GM19035 (cell line): Measurements from ENCODE around the gene BCOR.

Experiments used
- ATAC-seq: cut with Tn5 transposase; IDR thresholded peaks from one replicate; pipeline ENCODE4 v1.9.1; 2021; ENCODE audit not compliant: unreplicated experiment

Gene BCOR

GRCh38 chrX:40086569-40087335 is 11.0 kb downstream of the BCOR start:
- no peak for ATAC-seq

DNA sequence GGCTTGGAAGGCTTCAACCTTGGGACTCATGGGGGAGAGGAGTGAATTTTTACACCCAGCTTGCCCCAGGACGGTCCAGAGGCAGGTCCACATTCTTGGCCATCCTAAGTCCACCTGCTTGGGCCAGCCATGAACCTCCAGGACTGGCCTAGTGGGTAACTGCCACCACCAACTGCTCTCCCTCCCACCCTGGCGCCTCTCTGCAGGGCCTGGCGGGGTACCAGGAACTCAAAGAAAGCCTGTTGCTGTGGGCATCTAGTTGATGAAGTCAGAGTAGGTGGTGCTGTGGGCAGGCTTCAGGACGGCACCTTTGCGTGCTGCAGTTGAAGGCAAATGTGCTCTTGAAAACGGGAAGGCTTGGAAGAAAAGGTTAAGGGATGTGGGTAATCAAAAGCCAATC is 12.0 kb downstream of the BCOR start:
- ATAC-seq, result no peak

GRCh38 chrX:40085102-40085551 is 12.6 kb downstream of the BCOR start:
- no peak for ATAC-seq

DNA sequence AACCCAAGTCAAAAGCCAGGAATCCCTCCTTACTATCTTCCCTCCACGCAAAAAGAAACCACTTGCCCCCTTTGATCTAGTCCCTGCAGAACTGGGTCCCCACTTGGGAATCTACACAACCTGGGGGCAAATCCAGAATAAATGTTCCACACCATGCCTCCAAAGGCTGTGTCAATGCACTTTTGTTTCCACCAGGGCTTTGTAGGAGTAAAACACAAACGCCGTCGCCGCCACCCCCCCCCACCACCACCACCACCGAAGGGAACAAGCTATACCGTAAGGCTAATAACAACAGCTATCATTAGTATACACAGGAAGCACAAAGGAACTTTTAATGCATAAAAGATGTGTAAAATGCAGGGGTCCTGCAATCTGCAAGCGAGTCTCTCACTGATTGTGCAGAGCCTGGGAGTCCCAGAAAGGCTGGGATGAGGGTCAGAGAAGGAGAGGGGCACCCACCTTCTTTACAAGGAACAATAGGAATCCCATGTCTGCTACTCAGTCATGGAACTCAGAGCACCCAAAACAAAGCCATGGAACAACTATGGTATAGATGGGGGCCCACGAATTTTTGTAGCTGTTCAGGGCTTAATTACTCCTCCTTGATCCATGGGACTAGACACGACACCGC is 13.2 kb downstream of the BCOR start:
- ATAC-seq, result no peak

DNA sequence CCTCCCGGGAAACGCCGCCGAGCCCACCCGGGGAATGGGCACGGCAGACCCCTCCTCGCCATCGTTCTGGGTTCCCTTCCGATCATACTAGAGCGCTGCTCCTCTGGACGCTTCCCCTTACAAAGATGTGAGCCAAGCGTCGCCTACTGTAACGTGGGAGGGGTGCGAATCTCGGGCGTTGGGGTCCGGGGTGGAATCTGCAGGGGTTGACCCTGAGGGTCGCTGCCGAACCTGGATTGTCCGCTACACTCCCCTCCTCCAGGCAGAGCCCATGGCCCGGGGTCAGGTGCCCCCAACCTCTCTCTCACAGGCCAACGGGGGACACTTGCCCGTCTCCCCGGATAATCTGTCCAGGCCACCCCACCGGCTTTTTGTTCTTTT is 13.8 kb downstream of the BCOR start:
- ATAC-seq, result no peak

GRCh38 chrX:40083120-40083978 is 14.4 kb downstream of the BCOR start:
- no peak for ATAC-seq

GRCh38 chrX:40082447-40083119 is 15.2 kb downstream of the BCOR start:
- ATAC-seq, result no peak

DNA sequence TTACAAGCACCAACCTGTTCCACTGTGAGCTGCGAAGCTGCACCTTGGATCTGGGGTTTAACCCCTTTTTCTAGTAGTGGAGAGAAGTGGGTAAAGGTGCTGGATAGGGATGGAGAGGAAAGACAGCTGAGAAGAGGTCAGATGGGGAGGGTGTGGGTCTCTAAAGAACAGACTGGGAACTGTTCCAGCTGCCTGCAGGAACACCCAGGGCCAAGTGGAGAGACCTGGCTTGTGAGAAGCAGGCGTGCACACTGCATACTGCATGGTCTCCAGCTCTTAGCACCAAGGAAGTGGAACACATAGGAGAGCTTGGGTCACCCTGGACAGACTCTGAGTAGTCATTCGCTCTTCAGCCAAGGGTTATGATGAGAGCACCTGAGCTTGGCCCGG is 16.1 kb downstream of the BCOR start:
- ATAC-seq, result no peak

GRCh38 chrX:40080894-40081678 is 16.7 kb downstream of the BCOR start:
- no peak for ATAC-seq

DNA sequence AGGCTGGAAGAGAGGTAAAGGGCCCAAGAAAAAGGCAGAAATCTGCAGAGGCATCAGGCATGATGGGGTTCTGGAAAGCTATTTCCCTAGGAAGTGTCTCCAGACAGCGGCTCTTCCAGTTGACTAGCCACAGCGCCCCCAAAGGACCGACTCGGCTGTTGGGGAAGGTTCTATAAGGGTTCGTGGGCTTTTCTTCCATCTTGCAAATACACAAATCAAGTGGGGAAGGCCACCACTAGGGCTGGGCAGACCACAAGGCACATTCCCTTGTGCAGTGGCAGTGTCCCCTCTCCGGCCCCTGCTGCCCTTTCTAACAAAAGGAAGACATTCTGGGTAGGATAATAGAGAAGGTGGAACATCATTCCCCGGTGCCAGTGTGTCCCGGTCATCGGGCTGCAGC is 18.2 kb downstream of the BCOR start:
- no peak for ATAC-seq

- ATAC-seq, result no peak
These were observed 19.1 kb downstream of the BCOR start for GRCh38 chrX:40078489-40079227.

GRCh38 chrX:40077906-40078305 is 19.9 kb downstream of the BCOR start:
- ATAC-seq, result no peak

DNA sequence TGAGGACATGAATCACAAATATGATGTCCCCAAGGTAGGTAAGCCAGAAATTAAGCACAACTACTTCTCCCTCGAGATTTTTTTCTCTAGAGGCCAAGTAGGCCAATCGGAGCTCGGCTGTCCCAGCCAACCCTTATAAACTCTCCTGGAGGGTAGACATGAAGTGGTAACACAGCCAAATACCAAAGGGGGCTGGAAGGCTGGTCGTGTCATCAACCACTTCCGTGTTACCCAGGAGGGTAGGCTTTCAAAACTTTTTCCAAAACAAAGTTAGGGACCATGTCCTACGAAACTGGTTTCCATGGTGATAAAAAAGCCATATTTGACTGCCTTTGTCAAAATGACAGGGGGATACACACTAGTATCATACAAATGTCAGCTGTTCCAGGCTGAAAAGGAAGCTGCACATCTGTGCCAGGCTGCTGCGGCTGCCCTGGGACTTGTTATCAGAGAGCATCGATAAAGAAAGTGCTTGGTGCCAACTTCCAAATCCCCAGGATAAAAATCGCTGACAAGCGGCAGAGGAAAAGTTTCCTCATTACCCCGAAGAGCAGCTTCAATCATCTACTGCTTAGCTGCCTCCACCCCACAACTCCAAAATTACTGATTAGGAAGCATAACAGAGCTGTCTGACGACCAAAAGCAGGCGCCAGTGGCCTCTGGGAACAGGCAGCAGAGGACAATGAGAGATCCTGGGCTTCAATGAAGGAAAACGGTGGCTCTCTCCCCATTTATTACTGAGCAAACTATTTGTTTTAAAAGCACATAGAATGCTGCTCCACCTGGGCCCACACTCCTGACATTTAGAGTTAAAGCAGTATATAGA is 20.8 kb downstream of the BCOR start:
- no peak for ATAC-seq

- ATAC-seq, result no peak
These were observed 22.8 kb downstream of the BCOR start for GRCh38 chrX:40074959-40075332.

- ATAC-seq, result no peak
These were observed 23.4 kb downstream of the BCOR start for GRCh38 chrX:40074080-40074958.

- ATAC-seq, result no peak
These were observed 24.2 kb downstream of the BCOR start for GRCh38 chrX:40073439-40074054.

DNA sequence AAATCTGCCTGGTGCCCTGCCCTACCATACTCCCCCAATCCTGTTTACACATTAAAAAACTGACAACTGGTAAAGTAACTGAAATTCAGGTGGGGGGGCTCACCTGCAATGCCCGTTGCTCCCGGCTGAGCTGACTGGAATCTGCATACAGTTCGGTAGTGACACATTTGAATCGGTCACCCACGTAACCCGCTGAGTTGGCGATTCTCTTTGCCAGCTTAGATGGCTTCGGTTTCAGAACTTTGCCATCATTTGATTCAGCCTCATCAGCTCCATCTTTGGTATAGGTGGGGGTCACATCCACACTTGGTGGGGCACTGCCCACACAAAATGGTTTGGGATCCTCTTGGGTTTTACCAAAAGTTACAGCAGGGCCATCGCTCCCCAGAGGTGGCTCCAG is 25.5 kb downstream of the BCOR start:
- no peak for ATAC-seq

GRCh38 chrX:40068048-40068447 is 29.7 kb downstream of the BCOR start:
- no peak for ATAC-seq
